GM21737 (cell line): ENCODE measurements around the gene UBR7.
"Not testable (repeated sequence)": the region's sequence is repeated elsewhere in the genome, so short reads cannot be mapped to it uniquely, and the experiment has no call there.

Source experiments
- ATAC-seq: cut with Tn5 transposase; IDR thresholded peaks from one replicate; pipeline ENCODE4 v1.9.1; 2021; ENCODE audit warnings: mild to moderate bottlenecking, moderate library complexity; ENCODE audit not compliant: unreplicated experiment

The UBR7 gene

GRCh38 chr14:93195316-93195999 lies 11.6 kb upstream of the UBR7 start:
- no peak for ATAC-seq

DNA sequence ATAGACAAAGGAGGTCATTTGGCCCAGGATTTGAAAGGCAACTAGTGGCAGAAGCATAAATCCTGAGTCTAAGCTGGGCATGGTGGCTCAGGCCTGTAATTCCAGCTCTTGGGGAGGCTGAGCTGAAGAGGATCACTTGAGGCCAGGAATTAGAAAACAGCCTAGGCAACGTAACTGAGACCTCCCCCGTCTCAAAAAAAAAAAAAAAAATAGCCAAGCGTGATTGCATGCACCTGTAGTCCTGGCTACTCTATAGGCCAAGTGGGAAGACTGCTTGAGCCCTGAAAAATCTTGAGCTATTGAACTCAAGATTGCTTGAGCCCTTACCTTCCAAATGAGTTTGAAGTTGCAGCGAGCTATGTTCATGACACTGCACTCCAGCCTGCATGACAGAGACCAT lies 8.0 kb upstream of the UBR7 start:
- ATAC-seq = no peak

DNA sequence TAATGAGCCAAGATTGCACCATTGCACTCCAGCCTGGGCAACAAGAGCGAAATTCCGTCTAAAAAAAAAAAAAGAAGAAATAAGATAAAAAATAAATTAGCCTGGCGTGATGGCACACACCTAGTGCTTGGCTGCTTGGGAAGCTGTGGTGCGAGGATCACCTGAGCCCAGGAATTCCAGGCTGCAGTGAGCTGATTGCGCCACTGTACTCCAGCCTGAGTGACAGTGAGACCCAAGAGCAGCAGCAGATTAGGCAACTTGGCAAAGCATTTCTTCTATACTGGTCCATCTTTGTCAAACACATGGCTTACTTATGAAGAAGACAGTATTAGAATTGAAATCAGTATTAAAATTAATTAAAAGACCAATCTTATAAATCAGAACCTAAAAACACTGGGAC lies 6.5 kb upstream of the UBR7 start:
- no peak for ATAC-seq

DNA sequence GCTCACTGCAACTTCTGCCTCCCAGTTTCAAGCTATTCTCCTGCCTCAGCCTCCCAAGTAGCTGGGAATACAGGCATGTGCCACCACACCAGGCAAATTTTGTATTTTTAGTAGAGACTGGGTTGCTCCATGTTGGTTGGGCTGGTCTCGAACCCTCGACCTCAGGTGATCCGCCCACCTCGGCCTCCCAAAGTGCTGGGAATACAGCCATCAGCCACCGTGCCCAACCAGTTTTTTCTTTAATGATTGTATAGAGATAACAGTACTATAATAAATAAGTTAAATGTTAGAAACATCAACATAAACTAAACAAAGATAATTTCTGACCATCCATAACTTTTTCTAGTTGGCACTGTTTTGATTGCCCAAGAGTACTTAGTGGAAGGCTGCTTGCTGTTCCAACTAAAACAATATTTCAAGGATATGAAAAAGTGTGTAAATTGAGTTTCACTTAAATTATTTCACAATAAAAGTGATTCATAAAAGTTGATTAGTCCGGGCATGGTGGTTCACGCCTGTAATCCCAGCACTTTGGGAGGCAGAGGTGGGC lies 5.8 kb upstream of the UBR7 start:
- no peak for ATAC-seq

GRCh38 chr14:93207468-93208308 lies 632 bp downstream of the UBR7 start:
- ATAC-seq = peak; percentile 33

- peak; percentile 69 for ATAC-seq
These were observed 5.4 kb downstream of the UBR7 start for GRCh38 chr14:93212432-93212831.

DNA sequence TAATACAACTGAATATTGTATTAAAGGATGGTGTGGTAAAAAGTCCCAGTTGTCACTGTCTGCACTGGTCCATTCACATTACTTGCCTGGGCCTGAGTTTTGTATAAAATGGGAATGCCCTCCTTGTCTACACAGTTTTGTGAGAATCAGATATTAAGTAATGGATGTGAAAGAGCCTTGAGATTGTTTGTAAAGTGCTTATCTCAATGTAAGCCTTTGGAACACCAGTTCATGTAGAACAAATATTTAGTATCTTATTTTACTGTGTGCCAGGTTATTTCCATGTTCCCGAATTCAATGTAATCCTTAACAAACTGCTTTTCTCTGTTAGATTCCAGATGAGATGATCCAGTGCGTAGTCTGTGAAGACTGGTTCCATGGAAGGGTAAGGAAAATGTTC lies 7.5 kb downstream of the UBR7 start:
- ATAC-seq = no peak

GRCh38 chr14:93219103-93219726 lies 12.2 kb downstream of the UBR7 start:
- ATAC-seq = no peak

DNA sequence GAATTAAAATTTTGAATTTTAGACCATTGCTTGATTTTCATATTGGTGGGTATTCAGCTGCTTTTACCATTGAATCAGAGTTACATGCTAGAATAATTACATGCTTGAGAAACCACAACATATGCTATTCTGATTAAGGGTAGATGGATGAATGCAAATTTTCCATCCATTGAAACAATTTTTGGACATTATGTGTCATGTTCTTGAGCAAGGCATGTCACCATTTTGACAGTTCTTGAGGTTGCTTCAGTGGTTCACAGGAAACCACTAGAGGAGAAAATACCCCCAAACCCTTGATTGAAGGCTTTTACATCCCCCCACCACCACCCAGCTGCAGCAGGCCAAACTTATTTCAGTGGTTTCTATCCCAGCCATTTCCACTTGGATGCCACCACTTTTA lies 13.5 kb downstream of the UBR7 start:
- no peak for ATAC-seq

DNA sequence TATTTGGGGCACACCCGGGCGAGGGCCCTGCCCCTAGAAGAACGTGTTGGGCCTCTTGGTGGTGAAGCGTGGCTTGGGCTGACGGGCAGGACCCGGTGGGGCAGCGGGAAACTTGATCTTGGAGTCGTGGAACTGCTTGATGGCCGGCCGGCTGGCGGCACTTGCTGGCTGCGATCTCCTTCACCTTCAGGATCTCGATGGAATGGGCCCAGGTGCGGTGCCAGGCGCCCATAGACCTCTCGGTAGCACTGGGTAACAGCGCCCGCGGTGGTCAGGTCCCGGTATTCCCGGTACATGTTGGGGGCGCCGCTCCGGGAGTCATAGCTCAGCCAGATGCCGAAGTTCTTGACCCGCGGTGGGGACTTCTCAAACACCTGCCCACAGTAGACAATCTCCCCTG lies 16.5 kb downstream of the UBR7 start:
- ATAC-seq = no peak

GRCh38 chr14:93228550-93228949 lies 21.5 kb downstream of the UBR7 start:
- ATAC-seq = no peak

DNA sequence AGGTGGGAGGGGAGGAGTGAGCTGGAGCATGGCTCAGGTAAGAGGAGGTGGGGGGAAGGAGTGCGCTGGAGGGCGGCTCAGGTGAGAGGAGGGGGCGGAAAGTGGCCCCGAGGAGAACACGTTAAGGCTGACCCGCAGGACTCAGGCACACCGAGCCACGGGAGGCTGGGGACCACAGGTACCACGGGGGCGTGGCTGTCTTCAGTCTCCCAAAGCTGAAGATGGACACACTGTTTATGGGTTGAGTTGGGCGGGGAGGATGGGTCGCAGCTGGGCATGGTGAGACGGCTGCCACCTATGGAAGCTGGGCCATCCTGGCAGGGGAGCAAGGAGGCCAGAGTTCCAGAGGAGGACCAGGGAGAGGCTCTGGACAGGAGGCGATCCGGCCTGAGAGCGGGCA lies 23.5 kb downstream of the UBR7 start:
- ATAC-seq = no peak

DNA sequence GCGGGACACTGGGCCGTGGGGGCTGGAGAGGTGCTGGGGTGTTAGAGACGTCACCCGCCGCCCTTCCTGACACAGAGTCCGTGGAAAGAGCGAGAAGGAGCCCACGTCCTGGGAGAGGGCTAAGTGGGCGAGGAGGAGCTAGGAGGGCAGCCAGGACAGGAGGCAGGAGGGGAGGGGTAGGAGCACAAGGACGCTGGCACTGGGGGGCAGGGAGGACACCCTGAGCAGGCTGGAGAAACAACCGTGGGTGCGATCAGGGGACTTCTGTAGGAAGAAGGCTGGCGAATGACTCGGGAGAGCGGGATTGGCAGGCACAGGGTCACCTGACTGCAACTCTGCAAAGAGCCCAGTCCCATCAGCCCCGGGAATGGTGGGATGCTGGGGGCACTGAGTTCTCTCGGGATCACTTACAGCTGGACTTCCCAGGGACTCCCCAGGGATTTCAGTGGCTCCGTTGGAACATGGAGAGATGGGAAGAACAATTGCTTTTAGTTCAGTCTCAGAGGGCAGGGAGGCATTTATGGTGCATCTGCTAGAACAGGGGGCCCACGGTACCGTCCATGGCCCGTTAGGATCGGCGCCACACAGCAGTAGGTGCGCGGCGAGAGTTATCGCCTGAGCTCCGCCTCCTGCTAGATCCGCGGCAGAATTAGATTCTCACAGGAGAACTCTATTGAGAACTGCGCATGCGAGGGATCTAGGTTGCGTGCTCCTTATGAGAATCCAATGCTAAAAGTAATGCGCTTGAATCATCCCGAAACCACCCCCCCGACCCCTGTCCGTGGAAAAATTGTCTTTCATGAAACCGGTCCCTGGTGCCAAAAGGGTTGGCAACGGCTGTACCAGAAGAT lies 24.3 kb downstream of the UBR7 start:
- no peak for ATAC-seq

GRCh38 chr14:93232159-93232558 lies 25.1 kb downstream of the UBR7 start:
- ATAC-seq = no peak

DNA sequence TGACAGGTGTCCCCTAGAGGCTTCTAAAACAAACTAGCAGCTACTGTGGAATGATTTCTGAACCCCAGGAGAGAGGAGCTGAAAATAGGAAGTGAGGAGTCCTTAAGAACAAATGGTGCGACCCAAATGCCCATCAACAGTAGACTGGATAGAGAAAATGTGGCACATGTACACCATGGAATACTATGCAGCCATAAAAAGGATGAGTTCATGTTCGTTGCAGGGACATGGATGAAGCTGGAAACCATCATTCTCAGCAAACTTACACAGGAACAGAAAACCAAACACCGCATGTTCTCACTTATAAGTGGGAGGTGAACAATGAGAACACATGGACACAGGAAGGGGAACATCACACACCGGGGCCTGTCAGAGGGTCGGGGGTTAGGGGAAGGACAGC lies 26.0 kb downstream of the UBR7 start:
- ATAC-seq = not testable (repeated sequence)

- ATAC-seq = no peak
These were observed 27.7 kb downstream of the UBR7 start for GRCh38 chr14:93234798-93235197.

- no peak for ATAC-seq
These were observed 33.0 kb downstream of the UBR7 start for GRCh38 chr14:93239869-93240677.

- no peak for ATAC-seq
These were observed 33.6 kb downstream of the UBR7 start for GRCh38 chr14:93240678-93241000.

DNA sequence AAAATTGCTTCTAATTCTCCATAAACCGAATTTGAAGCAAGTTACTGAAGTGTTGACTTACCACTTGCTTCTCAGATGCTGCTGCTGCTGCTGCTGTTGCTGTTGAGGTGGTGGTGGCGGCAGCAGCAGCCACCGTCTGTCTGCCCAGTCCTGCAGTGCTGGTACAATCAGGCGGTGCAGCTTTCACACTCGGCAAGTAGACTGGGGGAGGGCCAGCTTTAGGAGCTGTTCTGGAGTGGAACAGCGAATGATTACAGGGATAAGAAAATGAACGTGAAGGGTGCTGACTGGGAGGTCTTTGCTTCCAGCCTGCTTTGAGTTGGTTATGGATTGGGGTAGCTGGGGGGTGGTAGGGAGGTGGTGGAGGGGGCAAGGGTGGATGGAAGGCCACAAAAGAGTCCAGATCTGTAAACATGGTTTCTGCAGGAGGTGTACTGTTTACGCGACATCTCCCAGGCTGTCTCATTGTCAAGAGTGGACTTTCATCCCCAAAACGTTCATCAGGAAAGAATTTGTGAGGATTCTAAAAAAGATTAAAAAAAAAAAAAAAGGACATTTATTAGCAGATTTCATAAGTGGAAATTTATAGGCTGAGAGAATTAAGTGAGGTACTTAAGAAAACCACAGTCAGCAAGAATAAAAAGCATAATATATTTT lies 38.8 kb downstream of the UBR7 start:
- no peak for ATAC-seq

- ATAC-seq = no peak
These were observed 39.5 kb downstream of the UBR7 start for GRCh38 chr14:93246534-93246933.
